ENCODE results near the gene HSPA12B. TPM values are rescaled to one million over a fixed set of nuclear protein-coding genes. Genes with fewer than 3 reads are reported as not detected.

HSPA12B gene
- total and polyA plus RNA-seq, 2 of the 8 experiments (the other 6 are each of a cell fraction or from before 2014, with no cell fraction given) = 2.2 to 4.3 TPM

DNA sequence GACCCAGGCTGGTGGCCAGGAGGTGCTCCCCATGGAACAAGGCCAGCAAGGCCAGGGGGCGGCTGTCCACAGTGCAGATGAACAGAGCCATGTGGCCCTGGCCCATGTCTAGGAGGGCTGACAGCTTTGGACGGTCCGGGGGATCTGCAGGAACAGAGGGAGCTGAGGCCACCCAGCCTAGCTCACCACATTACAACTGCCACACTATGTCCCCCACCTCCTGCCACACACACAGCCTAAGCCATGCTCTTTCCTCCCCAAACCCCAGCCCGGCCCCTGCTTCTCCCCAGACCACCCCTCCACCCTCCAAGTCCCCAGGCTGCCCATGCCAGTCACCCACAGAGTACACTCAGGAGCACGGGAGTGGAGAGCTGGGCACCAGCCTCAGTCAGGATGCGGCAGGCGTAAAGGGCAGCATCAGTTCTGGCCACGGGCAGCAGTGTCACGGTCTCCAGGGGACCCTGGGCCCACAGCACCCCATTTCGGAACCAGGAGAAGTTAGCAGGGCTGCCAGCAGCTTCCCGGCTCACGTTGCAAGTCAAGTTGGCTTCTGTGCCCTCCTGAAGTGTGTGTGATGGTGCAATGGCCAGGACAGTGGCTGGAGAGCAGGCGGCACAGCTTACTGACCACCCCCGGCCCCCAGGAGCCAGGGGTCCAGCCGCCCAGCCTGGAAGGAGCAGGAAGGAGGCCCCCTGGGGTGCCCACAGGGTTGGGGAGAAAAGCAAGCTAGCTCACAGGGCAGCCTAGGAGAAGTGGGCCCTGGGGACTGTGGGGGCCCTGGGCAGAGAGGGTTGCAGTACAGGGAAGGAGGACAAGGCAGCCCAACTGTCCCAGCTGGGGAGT, 35.5 kb upstream of the HSPA12B start:
- no peaks in the 10 kb centered on the region for H3K27me3 ChIP-seq (replicated peaks in 1 of 4; ENCODE audit: control insufficient read depth in 3 of 4, extremely low read depth in 1 of 4, insufficient read depth in 3 of 4, low read length in 3 of 4)
- ChIA-PET CTCF (ENCODE audit: partially characterized antibody) (interaction anchor here (0.6 to 45.1 kb wide), 29 partner anchors 3 to 1833 kb away, joined by 3 to 1432 read pairs (median 3); partner anchors contain the start of genes ADAM33, ADISSP and SIGLEC1), POLR2A (ENCODE audit: partially characterized antibody) (interaction anchor here (1.3 to 1.5 kb wide), 2 partner anchors 44 to 48 kb away, joined by 3 to 4 read pairs; no protein-coding TSS in a partner anchor)
- H3K4me1 ChIP-seq (replicated peaks in 1 of 4; ENCODE audit: control insufficient read depth in 3 of 4, insufficient read depth in 4 of 4, low read length in 3 of 4) = no peaks in the 10 kb centered on the region
- TF ChIP-seq TAF1 (IDR thresholded peaks at IDR 0.05; ENCODE audit: low read depth, low read length) (no peak), MAX (IDR thresholded peaks at IDR 0.05) (no peak), RFX5 (IDR thresholded peaks at IDR 0.05; ENCODE audit: borderline replicate concordance, low read depth, low read length) (no peak), HDAC6 (IDR thresholded peaks at IDR 0.05; ENCODE audit: low read depth, low read length) (no peak), FOSL1 (IDR thresholded peaks at IDR 0.05; ENCODE audit: insufficient read depth, low read depth, low read length) (no peak), EZH2 (IDR thresholded peaks at IDR 0.05; ENCODE audit: low read depth, low read length, severe bottlenecking) (no peak), SP1 (IDR thresholded peaks at IDR 0.05; ENCODE audit: low read depth, low read length) (no peak), MAFK (IDR thresholded peaks at IDR 0.05; ENCODE audit: low read depth, low read length) (no peak)
- TF ChIP-seq, protein P1, sequence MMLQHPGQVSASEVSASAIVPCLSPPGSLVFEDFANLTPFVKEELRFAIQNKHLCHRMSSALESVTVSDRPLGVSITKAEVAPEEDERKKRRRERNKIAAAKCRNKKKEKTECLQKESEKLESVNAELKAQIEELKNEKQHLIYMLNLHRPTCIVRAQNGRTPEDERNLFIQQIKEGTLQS (IDR thresholded peaks at IDR 0.05; ENCODE audit: insufficient read depth, low read depth, low read length) = no peak
- DNase-seq (ENCODE audit: low read depth in 1 of 2, low spot score in 2 of 2) = no peak
- H4K8ac ChIP-seq (ENCODE audit: extremely low read depth, insufficient read depth, low read length) = no peak overlapping the region
- H2AFZ ChIP-seq (ENCODE audit: low read length) = no peak overlapping the region
- H3K9ac ChIP-seq (replicated peaks in 1 of 4; ENCODE audit: extremely low read depth in 1 of 4, low read depth in 3 of 4, low read length in 3 of 4) = no peak overlapping the region
- H3K79me1 ChIP-seq (ENCODE audit: low read depth, low read length) = no peaks in the 10 kb centered on the region
- H3K4ac ChIP-seq (replicated peaks; ENCODE audit: insufficient read length, low read depth, low read length) = no peak overlapping the region
- H3K23me2 ChIP-seq (ENCODE audit: low read depth, low read length) = no peaks in the 10 kb centered on the region
- no peak for FAIRE-seq
- H2BK12ac ChIP-seq (ENCODE audit: low read depth, low read length) = no peak overlapping the region
- H2BK5ac ChIP-seq (ENCODE audit: low read depth, low read length) = no peak overlapping the region
- no peaks in the 10 kb centered on the region for H3K79me2 ChIP-seq (ENCODE audit: control insufficient read depth in 1 of 2, insufficient read depth in 2 of 2, low read length in 2 of 2)
- H2BK15ac ChIP-seq (ENCODE audit: low read length) = no peak overlapping the region
- no peak overlapping the region for H2BK20ac ChIP-seq (ENCODE audit: low read length)
- H3K36me3 ChIP-seq (ENCODE audit: control insufficient read depth in 2 of 4, insufficient read depth in 4 of 4, low read length in 3 of 4) = no peaks in the 10 kb centered on the region
- H3K4me3 ChIP-seq (ENCODE audit: extremely low read depth in 1 of 4, insufficient read depth in 2 of 4, low read depth in 3 of 4, low read length in 4 of 4) = no peak overlapping the region
- H3K14ac ChIP-seq (ENCODE audit: insufficient read length) = no peak overlapping the region
- H2AK5ac ChIP-seq (ENCODE audit: low read depth, low read length) = no peak overlapping the region
- WGBS, 2 experiments (ENCODE audit: extremely low coverage in 1 of 2, insufficient coverage in 1 of 2, insufficient read length in 1 of 2, insufficient replicate concordance in 2 of 2, low coverage in 1 of 2, low lambda C conversion rate in 2 of 2, missing lambda C conversion rate in 1 of 2) = 91% methylated on average over 13 of the region's 15 CpGs; no CpG with 5 or more reads in 1 of the 2 experiments
- H3K18ac ChIP-seq (ENCODE audit: extremely low read depth, low read length) = no peak overlapping the region
- no peaks in the 10 kb centered on the region for H4K20me1 ChIP-seq (replicated peaks in 1 of 2; ENCODE audit: control insufficient read depth in 1 of 2, insufficient read depth in 2 of 2, low read length in 2 of 2)
- peaks cover 4 to 6% of the 10 kb centered on the region in 2 experiments; a peak in 2 of 4 replicates for H3K9me3 ChIP-seq (ENCODE audit: insufficient read depth in 2 of 2, low read depth in 1 of 2, low read length in 1 of 2)
- H3K4me2 ChIP-seq (ENCODE audit: insufficient read depth in 1 of 2, low read depth in 2 of 2, low read length in 2 of 2) = no peak overlapping the region
- no peak overlapping the region for H2BK120ac ChIP-seq (replicated peaks; ENCODE audit: low read depth, low read length)
- H4K91ac ChIP-seq (replicated peaks; ENCODE audit: insufficient read length, low read length) = no peak overlapping the region
- no peak overlapping the region for H3K23ac ChIP-seq (ENCODE audit: insufficient read length)
- no peak overlapping the region for H3K56ac ChIP-seq (replicated peaks; ENCODE audit: insufficient read length, low read depth, low read length)
- no peak overlapping the region for H3K27ac ChIP-seq (ENCODE audit: low read depth, low read length)
- no peak overlapping the region for H4K5ac ChIP-seq (ENCODE audit: insufficient read length, low read depth, low read length)

Measured in H1 (cell line).